GM12878 (cell line): ENCODE measurements around the gene GALNT12.

ENCODE experiments used
- BHLHE40 ChIP-seq, 2 experiments: fragments of 450-650 bp in 1 of 2; IDR thresholded peaks; 2 replicates each; pipeline ENCODE4 v1.6.1; 2011 to 2017; ENCODE audit warnings: low read depth in 2 of 2, borderline replicate concordance in 1 of 2, improper control_type of control experiment in 1 of 2, low read length in 1 of 2, mild to moderate bottlenecking in 1 of 2
- BRCA1 ChIP-seq: IDR thresholded peaks from 2 replicates; pipeline ENCODE4 v1.6.1; 2011; ENCODE audit warnings: low read depth, low read length, improper control_type of control experiment
- CTCF ChIP-seq, 3 experiments: IDR thresholded peaks in 2 of 3; conservative IDR thresholded peaks in 1 of 3; 2 replicates each; pipeline ENCODE4 v1.5.1; 2011; ENCODE audit warnings: low read depth in 3 of 3, low read length in 3 of 3, mild to moderate bottlenecking in 3 of 3, control low read depth in 2 of 3, moderate library complexity in 2 of 3, inconsistent platforms in 1 of 3, mixed read lengths in 1 of 3; ENCODE audit not compliant: control insufficient read depth in 2 of 3, insufficient read depth in 1 of 3; ENCODE audit errors: extremely low read depth in 1 of 3
- ESRRA ChIP-seq: IDR thresholded peaks from 2 replicates; pipeline ENCODE4 v1.6.1; 2012; ENCODE audit warnings: mild to moderate bottlenecking, low read length, improper control_type of control experiment
- ETV6 ChIP-seq, 2 experiments: fragments of 450-650 bp in 1 of 2; IDR thresholded peaks in 1 of 2; conservative IDR thresholded peaks in 1 of 2; 2 replicates each; pipeline ENCODE4 v1.6.1; 2014; ENCODE audit warnings: antibody characterized with exemption in 1 of 2, borderline replicate concordance in 1 of 2, low read depth in 1 of 2, mild to moderate bottlenecking in 1 of 2, moderate library complexity in 1 of 2
- EZH2 ChIP-seq: IDR thresholded peaks from 2 replicates; pipeline ENCODE4 v1.6.1; 2012; ENCODE audit warnings: low read depth, mild to moderate bottlenecking, control low read depth, inconsistent platforms, low read length, borderline replicate concordance; ENCODE audit not compliant: control insufficient read depth
- HCFC1 ChIP-seq: fragments of 150-350 bp; IDR thresholded peaks from 2 replicates; pipeline ENCODE4 v1.6.1; 2014; ENCODE audit warnings: low read length
- MEF2A ChIP-seq: IDR thresholded peaks from 2 replicates; pipeline ENCODE4 v1.6.1; 2011; ENCODE audit warnings: low read depth, mild to moderate bottlenecking, low read length, moderate library complexity; ENCODE audit not compliant: insufficient read depth
- PAX8 ChIP-seq: fragments of 450-650 bp; IDR thresholded peaks from 2 replicates; pipeline ENCODE4 v1.6.1; 2017; ENCODE audit warnings: mild to moderate bottlenecking, moderate library complexity
- RAD21 ChIP-seq: IDR thresholded peaks from 2 replicates; pipeline ENCODE4 v1.6.1; 2011; ENCODE audit warnings: mild to moderate bottlenecking, low read depth, low read length, moderate library complexity; ENCODE audit not compliant: insufficient read depth
- RAD51 ChIP-seq: fragments of 450-650 bp; IDR thresholded peaks from 2 replicates; pipeline ENCODE4 v1.6.1; 2016; ENCODE audit warnings: moderate library complexity, mild to moderate bottlenecking, inconsistent platforms
- TCF7 ChIP-seq: IDR thresholded peaks from 2 replicates; pipeline ENCODE4 v1.6.1; 2014; ENCODE audit warnings: antibody characterized with exemption, borderline replicate concordance
- ZNF592 ChIP-seq: fragments of 450-650 bp; IDR thresholded peaks from 2 replicates; pipeline ENCODE4 v1.6.1; 2017; ENCODE audit warnings: mild to moderate bottlenecking, moderate library complexity

GRCh38 chr9:98864281-98865174 lies 57.1 kb downstream of the GALNT12 start:
- TF ChIP-seq CTCF (IDR thresholded peaks at IDR 0.05 in 2 of 3, conservative IDR thresholded peaks at IDR 0.05 in 1 of 3; ENCODE audit: control insufficient read depth in 2 of 3, extremely low read depth in 1 of 3, insufficient read depth in 1 of 3, low read depth in 3 of 3, low read length in 3 of 3), result no peak
- TF ChIP-seq PAX8, result no peak
- TF ChIP-seq ZNF592, result no peak
- no peak for TF ChIP-seq ESRRA
- TF ChIP-seq RAD51, result no peak
- no peak for TF ChIP-seq ETV6 (conservative IDR thresholded peaks at IDR 0.05 in 1 of 2, IDR thresholded peaks at IDR 0.05 in 1 of 2; ENCODE audit: borderline replicate concordance in 1 of 2, low read depth in 1 of 2)
- no peak for TF ChIP-seq RAD21
- no peak for TF ChIP-seq MEF2A
- no peak for TF ChIP-seq BHLHE40 (IDR thresholded peaks at IDR 0.05; ENCODE audit: borderline replicate concordance in 1 of 2, low read depth in 2 of 2, low read length in 1 of 2)
- TF ChIP-seq EZH2, result no peak
- TF ChIP-seq TCF7, result no peak
- TF ChIP-seq BRCA1, result no peak
- no peak for TF ChIP-seq HCFC1
